Sigmoid colon (tissue), 4 donors: ENCODE measurements around the gene HSD17B10.

Experiments
- CTCF ChIP-seq, 4 experiments: fragments of 450-650 bp in 3 of 4; fragments of 200-600 bp in 1 of 4; IDR thresholded peaks; one replicate each; pipeline ENCODE4 v1.5.1; 2016 to 2019; ENCODE audit warnings: antibody characterized with exemption in 4 of 4, mild to moderate bottlenecking in 3 of 4, moderate library complexity in 2 of 4
- EP300 ChIP-seq, 4 donors: sonication (generic); formaldehyde crosslinking; IDR thresholded peaks; one replicate each; pipeline ENCODE4 v1.6.1; 2017; ENCODE audit warnings: antibody characterized with exemption in 4 of 4
- POLR2A ChIP-seq, 2 donors: fragments of 450-650 bp; IDR thresholded peaks; one replicate each; pipeline ENCODE4 v1.6.1; 2016; ENCODE audit warnings: antibody characterized with exemption in 2 of 2, mild to moderate bottlenecking in 2 of 2, moderate library complexity in 2 of 2
- POLR2AphosphoS5 ChIP-seq, 4 donors: sonication (generic); formaldehyde crosslinking; IDR thresholded peaks; one replicate each; pipeline ENCODE4 v1.6.1; 2017; ENCODE audit warnings: antibody characterized with exemption in 4 of 4

- TF ChIP-seq CTCF (IDR thresholded peaks at IDR 0.05) (no peak), POLR2AphosphoS5 (IDR thresholded peaks at IDR 0.05) (no peak), EP300 (IDR thresholded peaks at IDR 0.05) (no peak), POLR2A (IDR thresholded peaks at IDR 0.05) (no peak)
These were observed 15.5 kb upstream of the HSD17B10 start for GRCh38 chrX:53449632-53450031.
